Renal cortex interstitium (tissue), 11 donors: ENCODE data around the gene BIRC5. TPM values are rescaled to one million over a fixed set of nuclear protein-coding genes. Genes with fewer than 3 reads are reported as not detected.
"Not testable (repeated sequence)": the region's sequence is repeated elsewhere in the genome, so short reads cannot be mapped to it uniquely, and the experiment has no call there.

Experiments
- DNase-seq, 11 donors: peaks; one replicate each; pipeline ENCODE4 v3.0.0-alpha.2; 2013; ENCODE audit warnings: low read depth in 9 of 11, low spot score in 4 of 11; ENCODE audit errors: extremely low read depth in 1 of 11
- polyA plus RNA-seq, 3 donors: library from polyadenylated mRNA; unstranded; fragments of 120-200 nt; gene quantifications; one replicate each; pipeline ENCODE4 v1.2.1, GENCODE V29; 2013; ENCODE audit not compliant: insufficient read length in 3 of 3

The BIRC5 gene
- polyA plus RNA-seq, 3 donors = 27.3 to 35.5 (median 30.4) TPM

DNA sequence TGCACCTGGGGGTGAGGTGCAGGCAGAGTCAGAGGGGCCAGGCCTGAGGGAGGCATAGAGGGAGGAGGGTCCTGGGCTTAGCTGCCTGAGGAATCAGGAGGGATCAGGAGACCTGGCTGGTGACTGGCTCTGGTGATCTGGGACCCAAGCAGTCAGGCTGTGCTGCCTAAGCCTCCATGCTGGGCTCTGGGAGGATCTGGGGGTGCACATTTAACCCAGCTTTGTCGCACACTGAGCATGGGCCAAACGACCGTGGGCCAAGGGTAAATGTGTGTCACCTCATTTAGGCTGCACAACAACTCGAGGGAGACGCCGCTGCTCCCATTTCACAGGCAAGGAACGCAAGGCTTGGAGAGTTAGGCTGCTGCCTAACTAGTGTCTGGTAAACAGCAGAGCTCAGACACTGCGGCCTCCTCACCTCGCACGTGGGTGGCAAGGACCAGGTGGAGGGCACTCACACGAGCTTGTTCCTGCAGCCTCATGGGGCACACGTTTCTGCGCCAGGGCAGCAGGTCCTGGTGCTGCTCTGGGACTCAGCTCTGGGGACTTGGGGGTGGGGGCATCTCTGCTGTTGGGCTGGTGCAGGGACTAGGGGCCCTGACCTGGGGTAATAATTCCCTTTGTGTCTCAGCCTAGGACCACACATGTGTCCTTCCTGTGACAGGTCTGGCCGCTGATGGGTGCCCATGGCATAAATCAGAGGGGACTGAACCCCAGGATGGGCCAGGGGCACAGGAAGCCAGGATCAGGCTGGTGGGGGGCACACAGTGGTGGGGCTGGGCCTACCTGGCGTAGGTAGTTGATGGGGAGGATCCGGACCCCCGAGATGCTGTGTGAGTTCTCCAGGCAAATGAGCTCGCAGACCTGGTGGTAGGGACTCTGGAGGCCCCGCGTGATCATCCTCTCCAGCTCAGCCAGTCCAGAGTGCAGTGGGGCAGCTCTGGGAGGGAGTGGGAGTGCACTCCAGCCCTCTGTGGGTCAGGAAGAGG lies 36.1 kb downstream of the BIRC5 start:
- no peak for DNase-seq

DNA sequence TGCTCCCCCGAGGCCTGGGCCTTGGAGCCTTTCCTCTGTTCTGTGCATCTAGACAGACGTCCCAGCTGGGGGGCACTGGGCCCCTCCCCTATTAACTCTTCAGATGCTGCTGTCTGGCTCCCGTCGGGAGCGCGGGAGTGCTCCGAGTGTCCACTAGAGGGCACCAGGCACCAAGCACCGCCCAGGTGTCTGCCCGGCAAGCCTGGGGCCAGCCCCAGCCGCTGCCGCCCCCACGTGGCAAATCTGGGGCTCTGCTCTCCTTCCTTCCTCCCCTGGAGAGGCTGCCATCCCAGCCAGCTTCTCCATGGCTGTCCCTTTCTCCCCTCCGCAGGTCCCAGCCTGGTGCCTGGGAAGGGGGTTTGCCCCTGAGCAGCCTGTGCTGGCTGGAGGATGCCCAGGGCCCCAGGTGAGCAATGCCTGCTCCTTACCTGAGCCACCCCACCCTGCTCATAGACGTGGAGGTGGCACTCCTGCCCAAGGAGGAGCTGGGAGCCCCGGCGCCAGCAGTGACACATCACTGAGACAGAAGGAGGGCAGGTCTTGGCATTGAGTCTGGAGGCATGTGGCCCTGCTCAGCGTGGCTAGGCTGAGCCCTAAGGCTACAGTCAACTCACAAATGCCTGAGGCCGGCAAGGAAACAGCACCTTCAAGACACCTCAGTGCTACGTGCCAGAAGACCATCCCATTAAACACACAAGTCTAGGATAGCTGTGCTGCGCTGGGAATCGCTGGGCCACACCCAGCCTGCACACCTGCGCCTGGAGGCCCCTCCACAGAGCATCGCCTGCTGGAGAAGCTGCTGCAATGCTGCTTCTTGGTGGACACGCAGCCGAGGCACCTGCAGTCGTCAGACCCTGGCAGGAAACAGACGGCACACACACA lies 37.1 kb downstream of the BIRC5 start:
- DNase-seq = peak in 8 of 11 donors; percentile 60 to 79 (median 72)

DNA sequence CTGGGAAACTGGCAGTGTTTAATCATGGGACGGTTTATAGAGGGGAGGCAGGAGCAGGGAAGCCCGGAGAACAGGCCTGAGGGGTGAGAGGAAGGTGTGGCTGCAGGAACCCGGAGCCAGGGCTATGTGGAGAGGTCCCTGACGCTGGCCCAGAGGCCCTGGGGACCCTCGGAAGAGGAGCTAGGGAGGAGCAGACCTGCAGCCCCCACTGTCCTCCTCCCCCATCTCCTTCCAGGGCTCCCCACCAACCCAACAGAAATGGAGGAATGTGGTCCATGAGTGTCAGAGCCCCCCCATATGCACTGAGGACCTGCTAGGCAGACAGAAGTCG lies 37.7 kb downstream of the BIRC5 start:
- no peak for DNase-seq

DNA sequence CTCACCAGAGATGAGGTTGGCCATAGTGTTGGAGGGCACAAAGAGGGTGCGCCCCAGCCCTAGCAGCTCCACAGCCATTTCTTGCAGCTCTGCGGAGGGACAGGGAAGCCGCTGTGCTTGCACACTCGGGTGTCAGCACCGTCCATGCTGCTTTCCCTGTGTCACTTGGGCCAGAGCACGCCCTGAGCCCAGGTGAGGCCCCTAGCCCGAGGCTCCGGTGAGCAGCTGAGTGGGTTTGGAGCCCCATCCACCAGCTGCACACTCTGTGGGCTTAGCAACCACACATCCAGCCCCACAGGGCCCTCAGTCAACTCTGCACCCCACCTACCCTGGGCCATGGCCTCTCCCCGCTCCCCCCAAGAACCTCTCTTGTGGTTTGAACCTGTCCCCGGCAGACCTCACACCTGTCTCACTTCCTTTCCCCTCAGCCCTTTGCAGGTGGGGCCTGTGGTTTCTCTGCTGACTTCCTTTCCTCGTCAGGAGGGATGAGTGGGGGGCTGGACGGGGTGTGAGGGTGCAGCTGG lies 38.1 kb downstream of the BIRC5 start:
- no peak for DNase-seq

DNA sequence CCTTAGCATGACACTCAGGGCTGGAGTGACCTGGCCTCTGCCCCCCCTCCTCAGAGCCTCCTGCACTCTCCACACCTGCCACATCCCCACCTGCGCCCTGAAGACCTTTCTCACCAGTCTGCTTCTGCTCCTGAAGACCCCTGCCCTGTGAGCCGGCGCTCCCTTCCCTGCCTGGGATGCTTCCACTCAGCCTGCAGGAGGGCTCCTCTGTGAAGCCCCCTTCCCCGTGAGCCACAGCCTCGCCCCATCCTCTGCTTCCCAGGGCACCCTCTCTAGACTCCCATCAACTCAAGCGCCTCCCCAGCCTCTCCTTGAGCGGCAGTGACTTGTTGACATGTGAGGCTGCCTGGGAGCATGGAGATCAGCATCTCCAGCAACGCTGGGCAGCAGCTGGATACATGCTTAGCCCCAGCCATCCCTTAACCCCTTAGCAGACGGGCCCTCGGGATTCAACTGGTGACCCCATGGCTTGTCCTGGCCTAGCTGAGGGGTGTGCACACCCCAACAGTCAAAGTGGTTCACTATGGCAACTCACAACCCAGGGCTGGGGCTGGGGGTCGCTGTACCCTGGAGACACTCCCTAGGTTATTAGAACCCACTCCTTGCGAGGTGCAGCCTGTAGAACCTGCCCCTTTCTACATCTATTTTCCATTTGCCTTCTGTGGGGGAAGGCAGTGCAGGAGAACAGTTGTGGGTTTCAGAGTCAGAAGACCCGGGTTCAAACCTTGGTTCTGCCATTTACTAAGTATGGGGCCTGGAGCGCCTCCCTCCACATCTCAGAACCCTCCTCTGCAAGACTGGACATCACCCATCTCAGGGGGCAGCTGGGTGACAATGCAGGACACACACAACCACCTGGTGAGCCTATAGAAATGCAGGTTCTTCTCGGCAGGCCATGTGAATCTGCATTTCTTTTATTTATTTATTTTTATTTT lies 38.9 kb downstream of the BIRC5 start:
- no peak for DNase-seq

DNA sequence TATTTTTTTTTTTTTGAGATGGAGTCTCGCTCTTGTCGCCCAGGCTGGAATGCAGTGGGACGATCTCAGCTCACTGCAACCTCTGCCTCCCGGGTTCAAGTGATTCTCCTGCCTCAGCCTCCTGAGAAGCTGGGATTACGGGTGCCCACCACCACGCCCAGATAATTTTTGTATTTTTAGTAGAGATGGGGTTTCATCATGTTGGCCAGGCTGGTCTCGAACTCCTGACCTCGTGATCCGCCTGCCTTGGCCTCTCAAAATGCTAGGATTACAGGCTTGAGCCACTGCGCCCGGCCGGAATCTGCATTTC lies 39.5 kb downstream of the BIRC5 start:
- DNase-seq = not testable (repeated sequence)

DNA sequence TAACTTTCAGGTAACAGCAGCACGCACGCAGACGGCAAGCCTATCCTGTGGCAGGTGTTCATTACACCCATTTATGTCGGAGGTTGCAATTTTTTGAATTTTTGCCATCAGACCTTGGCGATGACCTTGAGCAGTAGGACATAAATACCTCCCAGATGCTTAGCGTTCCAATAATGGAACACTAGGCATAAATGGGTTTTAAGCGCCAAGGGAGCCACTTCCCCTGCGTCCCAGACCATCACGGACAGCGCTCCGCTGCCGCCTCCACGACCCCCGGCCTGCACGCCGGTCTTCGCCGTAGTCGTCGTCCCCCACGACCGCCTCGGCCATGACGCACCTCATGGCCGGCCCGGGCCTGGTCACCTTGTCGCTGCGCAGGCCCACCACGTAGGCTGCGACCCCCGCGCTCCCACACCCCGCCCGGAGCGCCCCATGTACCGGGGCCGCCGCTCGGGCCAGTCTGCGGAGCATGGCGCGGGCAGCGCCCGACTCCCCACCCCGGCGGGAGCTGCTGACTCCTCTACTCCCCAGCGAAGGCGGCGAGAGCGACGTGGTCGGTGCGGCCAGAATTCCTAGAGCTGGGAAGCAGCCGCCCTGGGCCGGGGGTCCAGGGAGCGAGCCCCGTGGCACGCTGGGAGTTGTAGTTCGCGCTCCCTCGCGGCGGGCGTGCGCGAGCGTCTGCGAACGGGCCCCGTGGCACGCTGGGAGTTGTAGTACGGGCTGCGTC lies 40.1 kb downstream of the BIRC5 start:
- DNase-seq = peak; percentile 69 to 89 (median 86)

DNA sequence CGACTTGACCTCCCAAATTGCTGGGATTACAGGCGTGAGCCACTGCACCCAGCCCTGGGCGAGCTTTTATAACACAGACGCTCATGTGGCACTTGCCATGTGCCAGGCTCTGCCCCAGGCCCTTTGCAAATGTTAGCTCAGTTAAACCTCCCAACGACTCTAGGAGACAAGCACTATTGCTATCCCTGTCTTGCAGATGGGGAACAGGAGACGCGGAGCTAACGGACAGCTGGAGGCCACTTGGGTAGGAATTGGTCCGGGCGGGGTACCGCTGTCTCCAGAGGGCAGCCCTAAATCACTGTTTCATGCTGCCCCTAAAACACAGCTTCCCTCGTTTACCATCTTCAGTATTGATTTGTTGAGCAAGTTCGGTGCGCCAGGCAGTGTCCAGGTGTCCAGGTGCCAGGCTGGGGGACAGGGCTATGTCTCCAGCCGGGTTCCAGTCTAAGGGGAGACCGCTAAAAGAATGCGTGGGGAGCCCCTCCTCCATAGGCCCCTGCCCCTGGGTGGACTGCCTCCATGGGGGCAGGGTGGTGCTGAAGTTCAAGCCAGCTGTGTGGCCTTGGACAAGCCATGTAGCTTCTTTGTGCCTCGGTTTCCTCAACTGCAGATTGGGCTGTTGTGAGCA lies 41.1 kb downstream of the BIRC5 start:
- no peak for DNase-seq

DNA sequence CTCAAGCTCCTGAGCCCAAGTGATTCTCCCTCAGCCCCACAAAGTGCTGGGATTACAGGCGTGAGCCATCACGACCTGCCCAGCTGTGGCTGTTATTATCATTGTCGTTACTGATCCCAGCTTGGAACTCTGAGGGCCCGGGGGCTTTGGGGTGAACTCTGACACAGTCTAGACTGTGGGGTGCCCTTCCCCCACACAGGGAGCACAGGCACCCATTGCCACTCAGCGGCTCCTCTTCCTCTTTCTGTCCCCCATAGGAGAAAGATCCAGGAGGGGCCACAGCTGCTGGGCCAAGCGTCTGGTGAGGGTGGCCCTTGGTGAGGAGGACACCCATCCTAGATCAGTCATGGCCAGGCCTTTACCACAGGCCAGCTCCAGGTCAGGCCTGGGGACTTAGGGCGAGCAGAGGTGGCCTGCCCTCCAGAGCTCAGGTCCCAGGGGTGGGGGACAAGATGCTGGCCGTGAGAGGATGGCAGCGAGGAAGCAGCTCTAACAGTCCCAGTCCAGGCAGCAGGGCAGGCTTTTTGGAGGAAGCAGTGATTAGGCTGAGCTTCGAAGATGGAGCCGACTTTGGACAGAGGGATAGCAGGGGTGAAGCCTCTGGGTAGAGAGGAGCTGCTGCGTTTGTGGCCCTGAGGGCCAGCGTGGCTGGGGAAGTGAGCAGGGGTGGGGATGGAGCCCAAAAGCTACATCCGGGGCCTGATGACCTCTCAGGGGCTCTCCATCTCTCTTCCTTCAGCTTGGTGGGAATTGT lies 42.1 kb downstream of the BIRC5 start:
- no peak for DNase-seq

DNA sequence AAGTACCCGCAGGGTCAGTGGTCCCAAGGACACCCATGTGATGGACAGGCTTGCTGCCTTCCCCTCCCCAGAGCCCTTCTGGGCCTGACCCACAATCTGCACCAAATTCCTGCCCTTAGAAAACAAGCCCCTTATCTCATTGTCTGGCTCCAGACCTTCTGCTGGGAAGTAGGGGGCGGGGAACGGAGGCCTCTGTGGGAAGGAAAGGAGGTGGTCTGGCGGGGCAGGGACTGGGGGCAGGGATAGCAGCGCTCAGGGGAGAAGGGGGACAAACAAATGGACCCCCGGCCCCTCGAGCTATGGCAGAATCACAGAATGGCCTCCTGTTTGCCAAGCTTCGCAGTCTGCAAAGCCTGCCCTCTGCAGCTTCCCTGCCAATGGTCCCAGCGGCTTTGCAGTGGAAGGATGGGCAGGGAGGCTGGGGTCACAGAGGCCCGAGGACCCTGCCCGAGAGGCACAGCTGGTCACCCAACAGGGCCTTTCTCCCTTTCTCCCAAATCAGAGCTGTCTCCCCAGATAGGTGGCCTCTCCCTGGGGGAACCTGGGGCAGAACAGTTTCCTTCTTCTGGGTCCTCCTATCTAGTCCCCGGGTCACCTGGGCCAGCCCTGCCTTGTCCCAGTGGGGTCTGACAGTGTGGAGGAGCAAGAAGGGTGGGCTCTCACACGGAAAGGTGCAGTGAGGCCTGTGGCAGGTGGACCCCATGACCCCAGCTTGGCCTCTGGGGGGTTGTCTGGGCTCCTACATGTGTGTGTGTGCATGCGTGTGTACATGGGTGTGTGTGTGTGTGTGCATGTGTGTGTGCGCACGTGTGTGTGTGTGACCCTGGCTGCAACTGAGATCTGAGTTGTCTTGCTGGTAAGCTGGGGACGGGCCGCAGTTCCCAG lies 42.9 kb downstream of the BIRC5 start:
- no peak for DNase-seq

DNA sequence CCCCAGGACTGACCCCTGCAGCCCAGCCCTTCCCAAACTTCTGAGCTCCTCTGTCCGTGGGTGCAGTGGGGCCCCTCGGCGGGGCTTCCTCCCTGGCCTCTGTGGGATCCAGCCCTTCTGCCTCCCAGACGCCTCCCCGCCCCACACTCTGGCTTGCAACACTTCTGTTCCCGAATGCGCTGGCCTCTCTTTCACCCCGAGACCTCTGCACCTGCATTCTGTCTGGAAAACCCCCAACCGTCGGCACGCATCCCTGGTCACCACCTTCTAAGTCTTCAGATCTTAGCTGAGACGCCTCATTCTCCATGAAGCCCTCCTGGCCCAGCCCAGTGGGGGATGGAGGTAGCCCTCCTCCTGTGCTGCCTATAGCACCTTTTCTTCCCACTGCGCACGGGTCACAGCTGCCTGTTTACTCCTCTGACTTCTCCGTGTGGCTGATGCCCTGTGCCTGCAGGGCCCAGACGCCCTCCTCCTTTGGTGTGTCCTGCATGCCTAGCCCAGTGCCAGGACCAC lies 43.8 kb downstream of the BIRC5 start:
- DNase-seq = no peak

DNA sequence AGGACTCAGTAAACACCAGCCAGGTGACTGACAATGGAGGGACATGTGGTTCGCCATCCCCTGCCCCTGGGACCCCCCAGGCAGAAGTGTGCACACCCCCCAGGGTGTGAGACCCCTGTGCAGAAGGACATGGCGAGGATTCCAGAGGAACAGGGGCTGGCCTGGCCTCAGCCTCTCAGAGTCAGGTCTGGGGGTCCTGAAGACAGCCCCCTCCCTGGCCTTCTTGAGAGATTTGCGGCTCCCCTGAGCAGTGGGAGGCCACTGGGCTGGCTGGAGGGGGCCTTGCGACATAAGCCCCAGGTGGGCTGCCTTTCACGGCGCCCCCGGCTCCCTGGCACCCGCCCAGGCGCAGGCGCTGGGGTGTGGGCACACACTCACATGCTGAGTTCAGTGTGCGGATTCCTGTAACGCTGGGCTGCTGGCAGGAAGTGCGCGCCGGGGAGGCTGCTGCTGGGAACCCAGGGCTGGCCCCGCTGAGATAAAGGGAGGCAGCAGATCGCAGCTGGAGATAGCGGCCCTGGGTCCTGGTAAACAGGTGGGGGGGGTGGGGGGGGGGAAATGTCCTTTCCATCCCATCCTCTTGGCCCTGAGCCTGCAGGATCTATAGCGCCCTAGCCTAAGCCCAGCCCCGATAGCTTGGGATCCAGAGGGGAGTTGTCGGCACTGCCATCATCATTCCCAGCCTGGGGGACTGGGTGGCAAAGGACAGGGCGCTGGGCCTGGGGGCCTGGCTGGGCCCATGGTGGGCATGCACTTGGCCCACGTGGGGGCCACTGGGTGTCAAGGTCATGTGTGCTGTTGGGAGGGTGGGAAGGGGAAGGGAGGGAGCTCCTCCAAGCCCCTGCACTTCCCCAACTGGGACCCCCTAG lies 44.5 kb downstream of the BIRC5 start:
- DNase-seq = no peak

DNA sequence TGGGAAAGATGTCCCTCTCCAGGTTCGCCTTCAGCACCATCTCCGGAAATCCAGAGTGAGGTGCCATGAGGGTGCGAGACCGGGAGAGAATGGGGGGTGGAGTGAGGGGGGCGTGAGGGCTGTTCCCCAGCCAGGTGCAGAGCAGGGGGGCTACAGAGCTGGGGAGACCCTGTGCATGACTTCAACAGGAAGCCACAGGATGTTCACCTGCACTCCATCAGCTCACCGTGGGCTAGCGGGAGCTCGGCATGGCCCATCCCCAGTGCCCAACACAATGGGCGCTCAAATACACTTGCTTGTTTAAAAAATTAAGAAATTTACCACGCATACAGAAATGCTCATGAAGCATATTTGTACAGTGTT lies 45.1 kb downstream of the BIRC5 start:
- no peak for DNase-seq

DNA sequence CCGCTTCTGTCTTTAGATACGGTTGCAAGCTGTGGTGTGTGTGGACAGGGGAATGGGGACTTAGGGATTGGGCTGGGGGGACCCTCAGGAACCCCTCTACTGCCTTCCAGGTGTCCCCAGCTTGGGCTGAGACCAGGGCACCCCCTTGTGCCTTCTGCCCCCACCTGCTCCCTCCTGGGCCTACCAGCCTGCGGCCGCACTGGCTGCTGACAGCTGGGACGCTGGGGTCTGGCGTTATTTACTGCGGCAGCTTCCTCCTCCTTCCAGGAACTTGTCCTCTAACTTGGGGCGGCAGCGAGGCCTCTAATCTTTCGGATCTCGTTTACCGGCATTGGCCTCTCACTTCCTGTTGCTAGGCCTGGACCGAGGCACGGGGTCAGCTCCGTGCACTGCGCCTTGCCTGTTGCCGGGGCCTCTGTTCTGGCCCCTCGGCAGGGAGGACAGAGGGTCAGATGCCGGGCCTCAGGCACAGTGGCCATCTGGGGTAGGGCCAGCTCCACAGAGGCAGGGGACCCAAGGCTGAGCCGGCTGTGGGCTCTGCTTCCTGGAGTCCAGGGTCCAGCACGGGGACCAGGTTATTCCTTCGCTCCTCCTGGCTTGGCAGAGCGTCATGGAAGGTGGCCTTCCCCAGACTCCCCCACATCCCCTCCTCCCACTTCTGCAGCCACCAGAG lies 49.1 kb downstream of the BIRC5 start:
- no peak for DNase-seq
